Measurements from ENCODE around the gene C16orf74.

C16orf74 gene

GRCh38 chr16:85750827-85751697, at the start of gene C16orf74:
C16orf74 (minus strand) TSS chr16:85751096; CDS start chr16:85735217, 15,879 bp downstream.
- peak in 1 of 2 experiments; percentile 18 for DNase-seq

DNA sequence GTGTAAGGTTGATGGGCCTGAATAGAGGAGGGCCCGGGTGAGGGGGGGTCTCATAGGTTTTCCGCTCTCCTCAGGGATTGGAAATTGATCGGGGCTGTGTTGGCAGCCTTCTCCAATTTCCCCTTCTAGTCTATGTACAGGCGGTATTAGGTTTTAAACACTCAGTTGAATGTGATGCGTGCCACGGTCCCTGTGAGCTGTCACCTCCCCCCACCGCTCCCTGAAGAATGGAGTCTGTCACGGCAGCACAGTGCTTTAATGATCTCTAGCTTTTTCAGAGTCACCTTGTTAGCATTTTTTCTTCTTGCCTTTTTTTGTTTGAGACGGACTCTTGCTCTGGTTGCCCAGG, 49.4 kb upstream of the C16orf74 start:
- peak in 1 of 2 experiments; percentile 9 for DNase-seq

DNA sequence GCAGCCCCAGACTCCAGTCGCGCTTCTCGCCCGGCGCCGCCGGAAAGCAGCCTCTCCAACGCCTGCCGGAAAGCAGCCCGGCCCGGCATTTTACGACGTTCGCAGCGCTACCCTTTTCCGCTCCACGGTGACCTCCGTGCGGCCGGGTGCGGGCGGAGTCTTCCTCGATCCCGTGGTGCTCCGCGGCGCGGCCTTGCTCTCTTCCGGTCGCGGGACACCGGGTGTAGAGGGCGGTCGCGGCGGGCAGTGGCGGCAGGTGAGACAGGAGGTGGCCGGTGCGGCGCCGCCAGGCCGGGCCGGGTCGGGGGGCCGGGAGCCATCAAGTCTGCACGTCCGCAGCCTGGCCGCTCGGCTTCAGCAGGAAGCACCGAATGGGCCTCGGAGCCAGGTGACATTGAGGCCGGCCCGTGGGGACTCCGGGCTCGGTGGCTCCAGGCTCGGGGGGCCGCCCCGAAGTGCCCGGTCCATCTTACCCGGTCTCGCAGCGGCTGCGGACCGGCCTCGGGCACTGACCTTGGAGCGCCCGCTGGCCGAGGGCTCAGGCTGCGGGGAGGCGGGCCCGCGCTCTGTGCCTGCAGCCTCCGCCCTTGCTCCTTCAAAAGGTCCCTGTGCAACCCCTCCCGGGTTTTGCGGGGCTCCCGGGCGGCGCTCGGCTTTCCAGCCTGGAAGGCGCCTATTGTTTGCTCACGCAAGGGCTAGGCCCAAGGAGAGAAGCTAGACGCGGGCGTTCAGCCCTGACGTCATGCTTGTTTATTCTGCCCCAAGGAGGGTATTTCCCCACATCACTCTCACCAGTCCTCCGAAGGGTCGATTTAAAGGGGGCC, 48.8 kb upstream of the C16orf74 start, which contains the start of the genes COX4I1 and EMC8:
COX4I1 (plus strand) TSS at position 199 of the 824 bp plus-strand sequence. CDS start 1,511 bp downstream, outside the sequence.
EMC8 (minus strand) TSS at position 48 of the 824 bp plus-strand sequence. CDS start 249 bp downstream, outside the sequence.
- DNase-seq = peak; percentile 95

- DNase-seq = peak; percentile 29 to 34
Observed at GRCh38 chr16:85798901-85799496, 48.1 kb upstream of the C16orf74 start.

GRCh38 chr16:85798283-85798776, 47.4 kb upstream of the C16orf74 start:
- no peak for DNase-seq

DNA sequence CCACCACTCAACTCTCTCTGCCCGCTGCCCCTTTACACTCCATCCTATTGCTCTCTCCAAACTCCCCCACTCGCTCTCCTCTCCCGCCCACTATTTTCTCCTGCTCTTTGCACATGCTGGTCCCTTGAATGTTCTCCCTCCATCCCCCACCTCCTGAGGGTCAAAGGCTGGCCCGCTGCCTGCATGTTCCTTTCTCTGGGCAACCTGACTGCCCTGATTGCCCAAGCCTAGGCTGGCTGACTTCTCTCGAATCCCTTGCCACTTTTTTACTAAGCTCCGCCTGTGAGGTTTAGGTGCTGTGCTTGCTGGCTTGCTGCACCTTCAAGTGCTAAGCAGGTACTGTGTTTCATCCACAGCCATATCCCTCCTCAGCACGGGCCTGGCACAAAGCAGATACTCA, 45.7 kb upstream of the C16orf74 start:
- no peak for DNase-seq

- DNase-seq = no peak
Observed at GRCh38 chr16:85796152-85796551, 45.3 kb upstream of the C16orf74 start.

GRCh38 chr16:85794696-85795095, 43.8 kb upstream of the C16orf74 start:
- no peak for DNase-seq

DNA sequence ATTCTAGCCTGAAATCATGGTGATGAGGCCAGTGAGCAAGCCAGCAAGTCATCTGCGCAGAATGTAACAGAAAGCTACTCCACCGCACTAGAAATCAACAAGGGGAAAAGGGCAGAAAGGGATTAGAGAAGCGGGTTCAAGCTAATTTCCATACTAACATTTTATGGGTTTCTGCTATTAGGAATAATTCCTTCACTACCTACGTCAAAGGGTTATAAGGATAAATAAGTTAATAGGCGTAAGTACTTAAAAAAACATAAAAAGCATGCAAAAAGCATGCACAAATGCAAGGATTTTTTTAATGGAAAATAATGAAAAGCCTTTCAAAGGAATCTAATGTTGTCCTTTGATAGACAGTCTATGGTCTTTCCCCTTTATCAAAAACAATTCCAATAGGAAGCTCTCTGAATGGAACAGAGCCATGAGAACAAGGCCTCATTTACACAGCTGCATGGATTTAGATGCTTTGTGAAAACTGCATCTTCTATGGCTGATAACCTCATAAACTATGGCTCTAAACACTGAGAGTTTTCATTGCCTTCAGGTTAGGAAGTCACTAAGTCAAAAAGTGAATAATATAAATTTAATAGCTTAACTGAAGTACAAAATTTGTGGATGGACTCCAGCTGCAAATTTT, 42.9 kb upstream of the C16orf74 start:
- DNase-seq = no peak

DNA sequence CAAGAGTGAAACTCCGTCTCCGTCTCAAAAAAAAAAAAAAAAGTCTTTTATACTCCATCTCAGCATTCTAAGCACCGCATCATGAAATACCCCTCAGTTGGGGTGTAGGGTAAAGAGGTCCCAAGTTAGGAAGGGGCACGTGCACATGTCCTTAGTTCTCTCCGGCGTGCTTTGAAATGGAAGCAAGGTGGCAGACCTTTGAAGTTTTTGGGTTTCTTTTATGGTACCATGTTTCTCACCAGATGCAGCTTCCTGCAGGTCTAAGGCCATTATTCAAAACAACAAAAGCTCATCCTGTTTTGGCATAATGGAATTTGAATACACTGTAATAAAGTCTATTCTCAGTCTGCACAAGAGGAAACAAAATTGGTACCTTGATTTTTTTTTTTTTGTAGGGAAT, 38.9 kb upstream of the C16orf74 start:
- no peak for DNase-seq

DNA sequence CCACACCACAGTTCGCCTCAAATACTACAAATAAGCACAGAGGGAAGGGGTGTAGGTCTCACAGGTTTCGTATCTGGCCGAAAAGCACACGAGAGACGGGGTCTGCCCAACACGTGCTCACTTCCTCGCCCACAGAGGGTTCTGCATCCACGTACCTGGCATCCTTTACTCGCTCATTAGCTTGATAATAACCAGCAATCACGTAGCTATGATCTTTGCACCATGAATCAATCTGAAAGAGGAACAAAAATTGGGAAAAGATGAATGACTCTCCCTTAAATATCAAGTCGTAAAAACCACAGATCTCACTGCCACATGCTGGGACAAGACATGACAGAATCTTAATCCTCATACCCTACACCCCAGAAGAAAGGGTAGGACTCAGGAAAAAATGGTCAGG, 37.9 kb upstream of the C16orf74 start:
- no peak for DNase-seq

DNA sequence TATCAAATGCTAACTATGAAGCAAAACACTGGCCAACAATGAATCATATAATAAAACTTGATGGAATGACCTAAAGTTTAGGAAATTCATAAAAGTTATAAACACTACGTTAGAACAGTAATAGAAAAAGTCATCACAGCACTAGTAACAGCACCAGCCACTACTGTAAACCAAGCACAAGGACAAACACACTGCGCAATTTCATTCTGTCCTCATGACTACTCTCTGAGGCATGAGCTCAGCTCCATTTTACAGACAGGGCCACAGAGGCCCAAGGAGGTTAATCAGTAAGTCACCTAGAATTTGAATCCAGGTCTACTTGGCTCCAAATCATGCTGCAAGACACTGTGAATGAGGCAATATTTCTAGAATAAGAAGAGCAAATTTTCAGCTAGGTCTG, 35.0 kb upstream of the C16orf74 start:
- no peak for DNase-seq

GRCh38 chr16:85784813-85785212, 33.9 kb upstream of the C16orf74 start:
- DNase-seq = no peak

- DNase-seq = no peak
Observed at GRCh38 chr16:85783441-85783840, 32.5 kb upstream of the C16orf74 start.

GRCh38 chr16:85782451-85782850, 31.6 kb upstream of the C16orf74 start:
- DNase-seq = no peak

DNA sequence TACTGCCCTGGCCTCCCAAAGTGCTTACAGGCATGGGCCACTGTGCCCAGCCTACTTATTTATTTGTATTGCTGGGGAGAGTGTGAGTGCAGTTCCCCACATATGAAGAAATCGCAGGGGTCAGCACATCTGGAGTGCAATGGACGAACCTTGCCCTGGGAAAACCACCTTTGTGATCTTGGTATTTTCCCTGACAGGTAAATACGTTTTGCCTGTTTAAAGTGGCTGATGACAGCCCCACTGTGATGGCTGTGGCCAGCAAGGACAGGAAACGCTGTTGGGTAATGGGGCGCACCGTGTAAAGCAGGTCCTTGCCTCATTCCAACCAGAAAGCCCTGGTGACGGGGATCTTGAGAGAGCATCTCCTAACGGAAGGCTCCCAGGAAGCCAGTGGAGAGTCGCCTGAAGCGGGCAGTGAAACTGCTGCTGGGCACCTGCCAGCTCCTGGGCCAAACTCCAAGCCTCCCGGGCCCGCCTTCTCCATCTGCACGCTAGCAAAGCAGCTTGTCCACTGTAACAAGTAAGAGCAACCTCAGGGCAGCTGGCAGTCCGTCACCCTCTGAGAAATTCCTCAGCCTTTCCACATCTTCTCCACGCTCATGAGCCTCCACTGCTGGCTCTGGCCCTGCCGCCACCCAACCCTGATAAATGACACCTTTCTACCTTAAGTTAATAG, 30.9 kb upstream of the C16orf74 start:
- no peak for DNase-seq

- DNase-seq = no peak
Observed at GRCh38 chr16:85781156-85781555, 30.3 kb upstream of the C16orf74 start.

- DNase-seq = no peak
Observed at GRCh38 chr16:85780281-85780680, 29.4 kb upstream of the C16orf74 start.

DNA sequence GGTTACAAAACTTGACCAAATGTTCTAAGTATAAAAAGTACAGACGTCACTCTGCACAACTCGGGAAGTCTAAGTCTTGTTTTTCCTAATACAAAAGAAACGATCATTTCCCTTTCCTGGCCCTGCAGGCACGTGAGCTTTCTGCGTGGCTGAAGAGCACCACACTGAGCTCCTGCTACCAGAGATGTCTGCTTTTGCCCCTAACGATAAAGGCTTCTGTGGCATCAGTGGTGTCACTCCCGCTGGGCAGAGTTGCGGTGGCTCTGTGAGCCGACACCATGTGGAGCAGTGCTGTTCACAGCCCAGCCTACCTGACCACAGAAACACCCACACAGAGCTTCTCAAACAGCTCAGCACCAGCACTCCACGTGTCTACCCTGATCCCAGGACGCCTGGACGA, 28.0 kb upstream of the C16orf74 start:
- peak; percentile 27 to 32 for DNase-seq

DNA sequence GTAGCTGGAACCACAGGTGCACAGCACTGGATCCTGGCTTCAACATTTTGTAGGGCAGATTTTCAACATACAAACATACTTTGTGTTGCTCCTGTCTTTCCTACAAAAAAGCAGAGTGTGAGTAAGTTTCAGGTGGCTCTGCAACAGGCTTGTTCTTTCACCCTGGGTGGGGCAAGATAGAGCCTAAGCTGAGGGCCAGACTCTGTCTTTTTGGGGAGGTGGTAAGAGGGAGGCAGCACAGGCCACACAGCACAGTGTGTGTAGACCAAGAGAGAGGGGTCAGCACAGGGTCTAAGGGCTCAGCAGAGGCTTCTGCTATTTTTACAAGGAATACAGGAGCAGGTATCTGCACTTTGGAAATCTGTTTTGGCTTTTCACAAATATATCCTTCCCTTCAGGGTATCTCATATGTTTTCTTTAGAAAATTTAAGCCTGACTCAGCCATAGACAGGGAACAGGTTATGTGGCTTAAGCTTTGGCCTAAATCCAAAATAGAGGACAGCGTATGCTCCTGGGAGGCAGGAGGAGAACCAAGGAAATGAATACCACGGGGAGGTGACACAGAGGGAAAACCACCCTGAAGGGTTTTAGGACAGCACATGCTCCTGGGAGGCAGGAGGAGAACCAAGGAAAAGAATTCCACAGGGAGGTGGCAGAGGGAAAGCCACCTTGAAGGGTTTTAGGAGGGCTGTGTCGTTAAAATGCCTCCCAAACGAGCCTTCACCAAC, 26.9 kb upstream of the C16orf74 start:
- DNase-seq = no peak

GRCh38 chr16:85774811-85775210, 23.9 kb upstream of the C16orf74 start:
- DNase-seq = no peak
